Measurements from ENCODE around the gene EPS8L3. TPM values are rescaled to one million over a fixed set of nuclear protein-coding genes. Genes with fewer than 3 reads are reported as not detected.

EPS8L3 gene
- total and polyA plus RNA-seq, 9 of the 15 experiments (the other 6 are each of a cell fraction or from before 2014, with no cell fraction given), result 0.09 to 0.42 (median 0.14) TPM; not detected in 5

GRCh38 chr1:109762039-109762585 lies 1.6 kb downstream of the EPS8L3 start (continued):
- TF ChIP-seq RFX5 (IDR thresholded peaks at IDR 0.05; ENCODE audit: low read depth, low read length) (no peak), NCOA1 (IDR thresholded peaks at IDR 0.05; ENCODE audit: low read depth) (no peak), ZNF347 (CRISPR knock-in tag; IDR thresholded peaks at IDR 0.05; ENCODE audit: low read depth) (no peak), ZNF717 (CRISPR knock-in tag; IDR thresholded peaks at IDR 0.05) (no peak), KLF10 (CRISPR knock-in tag; IDR thresholded peaks at IDR 0.05) (no peak), ZBTB40 (IDR thresholded peaks at IDR 0.05) (no peak), ZBTB40 (CRISPR knock-in tag; IDR thresholded peaks at IDR 0.05) (no peak), MEF2A (IDR thresholded peaks at IDR 0.05; ENCODE audit: control insufficient read depth, low read depth, low read length) (no peak), PPARD (CRISPR knock-in tag; IDR thresholded peaks at IDR 0.05) (no peak), CREB3L1 (IDR thresholded peaks at IDR 0.05; ENCODE audit: borderline replicate concordance, low read depth) (no peak)
- TF ChIP-seq, protein P1, sequence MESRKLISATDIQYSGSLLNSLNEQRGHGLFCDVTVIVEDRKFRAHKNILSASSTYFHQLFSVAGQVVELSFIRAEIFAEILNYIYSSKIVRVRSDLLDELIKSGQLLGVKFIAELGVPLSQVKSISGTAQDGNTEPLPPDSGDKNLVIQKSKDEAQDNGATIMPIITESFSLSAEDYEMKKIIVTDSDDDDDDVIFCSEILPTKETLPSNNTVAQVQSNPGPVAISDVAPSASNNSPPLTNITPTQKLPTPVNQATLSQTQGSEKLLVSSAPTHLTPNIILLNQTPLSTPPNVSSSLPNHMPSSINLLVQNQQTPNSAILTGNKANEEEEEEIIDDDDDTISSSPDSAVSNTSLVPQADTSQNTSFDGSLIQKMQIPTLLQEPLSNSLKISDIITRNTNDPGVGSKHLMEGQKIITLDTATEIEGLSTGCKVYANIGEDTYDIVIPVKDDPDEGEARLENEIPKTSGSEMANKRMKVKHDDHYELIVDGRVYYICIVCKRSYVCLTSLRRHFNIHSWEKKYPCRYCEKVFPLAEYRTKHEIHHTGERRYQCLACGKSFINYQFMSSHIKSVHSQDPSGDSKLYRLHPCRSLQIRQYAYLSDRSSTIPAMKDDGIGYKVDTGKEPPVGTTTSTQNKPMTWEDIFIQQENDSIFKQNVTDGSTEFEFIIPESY (CRISPR knock-in tag; IDR thresholded peaks at IDR 0.05), result no peak
